HG03575 (cell line): Measurements from ENCODE around the gene UTF1.
"Not testable (repeated sequence)": the region's sequence is repeated elsewhere in the genome, so short reads cannot be mapped to it uniquely, and the experiment has no call there.

Source experiments
- ATAC-seq: cut with Tn5 transposase; IDR thresholded peaks from one replicate; pipeline ENCODE4 v1.9.1; 2021; ENCODE audit not compliant: unreplicated experiment, insufficient number of reproducible peaks, low FRiP score; ENCODE audit errors: extremely low read depth

The UTF1 gene

GRCh38 chr10:133255323-133255722, 25.3 kb downstream of the UTF1 start:
- no peak for ATAC-seq

- no peak for ATAC-seq
Observed at GRCh38 chr10:133257489-133258065, 27.6 kb downstream of the UTF1 start.

GRCh38 chr10:133258066-133258817, 28.2 kb downstream of the UTF1 start:
- ATAC-seq, result no peak

- ATAC-seq, result no peak
Observed at GRCh38 chr10:133258818-133259601, 29.0 kb downstream of the UTF1 start.

GRCh38 chr10:133259602-133259989, 29.6 kb downstream of the UTF1 start:
- no peak for ATAC-seq

GRCh38 chr10:133260895-133261725, 31.1 kb downstream of the UTF1 start:
- no peak for ATAC-seq

GRCh38 chr10:133261726-133262325, 31.8 kb downstream of the UTF1 start:
- no peak for ATAC-seq

GRCh38 chr10:133262696-133263095, 32.7 kb downstream of the UTF1 start:
- no peak for ATAC-seq

- ATAC-seq, result no peak
Observed at GRCh38 chr10:133263674-133264073, 33.7 kb downstream of the UTF1 start.

- ATAC-seq, result no peak
Observed at GRCh38 chr10:133264461-133264860, 34.4 kb downstream of the UTF1 start.

GRCh38 chr10:133265052-133265451, 35.0 kb downstream of the UTF1 start:
- ATAC-seq, result not testable (repeated sequence)

GRCh38 chr10:133266056-133266795, 36.2 kb downstream of the UTF1 start:
- ATAC-seq, result no peak

- ATAC-seq, result no peak
Observed at GRCh38 chr10:133267293-133267692, 37.3 kb downstream of the UTF1 start.

GRCh38 chr10:133267829-133268228, 37.8 kb downstream of the UTF1 start:
- no peak for ATAC-seq

- ATAC-seq, result no peak
Observed at GRCh38 chr10:133268532-133268931, 38.5 kb downstream of the UTF1 start.

- ATAC-seq, result no peak
Observed at GRCh38 chr10:133269367-133269766, 39.4 kb downstream of the UTF1 start.

GRCh38 chr10:133270204-133270603, 40.2 kb downstream of the UTF1 start:
- no peak for ATAC-seq

GRCh38 chr10:133270773-133271297, 40.8 kb downstream of the UTF1 start:
- ATAC-seq, result no peak
